GM12878 (cell line): ENCODE measurements around the gene TRPC3. TPM values are rescaled to one million over a fixed set of nuclear protein-coding genes. Genes with fewer than 3 reads are reported as not detected.

Source experiments
- ATAC-seq: fragments of 200-7000 bp; cut with Tn5 transposase; 3 replicates; pipeline ENCODE4 v1.9.1; 2020; ENCODE audit warnings: mild to moderate bottlenecking, moderate library complexity
- BruUV-seq: library from RNA; stranded (reverse); fragments of 400-500 nt; replicated peaks from 2 replicates; lab custom pipeline; 2021; lab: Mats Ljungman, UMichigan
- CTCF ChIA-PET: fragments of 300-600 bp; sonication (Branson Sonifier 250); formaldehyde crosslinking; extraction: SDS; loops from one replicate; lab custom pipeline; 2021; ENCODE audit warnings: inconsistent platforms; lab: Yijun Ruan, JAX
- POLR2A ChIA-PET: fragments of 350-600 bp; formaldehyde crosslinking; extraction: SDS; loops from one replicate; lab custom pipeline; 2021; ENCODE audit warnings: inconsistent platforms; lab: Charles Lee
- RAD21 ChIA-PET: fragments of 300-600 bp; sonication (Branson Sonifier 250); formaldehyde crosslinking; loops from one replicate; lab custom pipeline; 2023; ENCODE audit warnings: antibody characterized with exemption; ENCODE audit not compliant: unreplicated experiment; lab: Charles Lee
- SMC1A ChIA-PET: fragments of 300-600 bp; sonication (Branson Sonifier 250); formaldehyde crosslinking; loops from one replicate; lab custom pipeline; 2023; ENCODE audit not compliant: unreplicated experiment, uncharacterized antibody; lab: Charles Lee
- DNase-seq: peaks from one replicate; pipeline ENCODE4 v3.0.0-alpha.2; 2011; ENCODE audit warnings: low read depth, low spot score
- FAIRE-seq: peaks from 3 replicates; lab custom pipeline; 2011; peaks lifted over from hg19 to GRCh38; lab: Jason Lieb, UNC
- H2AFZ ChIP-seq: 2 replicates; pipeline ENCODE4 v1.6.0; 2011; ENCODE audit warnings: low read depth, low read length, control low read depth; ENCODE audit not compliant: control insufficient read depth
- H3K27ac ChIP-seq: 2 replicates; pipeline ENCODE4 v1.5.1; 2011; ENCODE audit warnings: control low read depth; ENCODE audit not compliant: control insufficient read depth, insufficient read depth
- H3K27me3 ChIP-seq, 2 experiments: replicated peaks in 1 of 2; 2 replicates each; pipeline versions ENCODE4 v1.6.0 to v1.6.1; 2011; ENCODE audit warnings: low read length in 1 of 2; ENCODE audit not compliant: control insufficient read depth in 2 of 2, insufficient read depth in 2 of 2
- H3K36me3 ChIP-seq, 2 experiments: 2 replicates each; pipeline ENCODE4 v1.5.1; 2011; ENCODE audit warnings: low read length in 1 of 2; ENCODE audit not compliant: control insufficient read depth in 2 of 2, insufficient read depth in 2 of 2
- H3K4me1 ChIP-seq: 2 replicates; pipeline ENCODE4 v1.6.1; 2011; ENCODE audit warnings: mild to moderate bottlenecking, low read length, moderate library complexity, mixed read lengths; ENCODE audit not compliant: control insufficient read depth, insufficient read depth
- H3K4me2 ChIP-seq: 2 replicates; pipeline ENCODE4 v1.6.0; 2011; ENCODE audit warnings: control low read depth; ENCODE audit not compliant: control insufficient read depth, insufficient read depth
- H3K4me3 ChIP-seq: fragments of 200-600 bp; sonication (generic); 2 replicates; pipeline ENCODE4 v1.5.1; 2016
- H3K79me2 ChIP-seq: 2 replicates; pipeline ENCODE4 v1.6.0; 2011; ENCODE audit warnings: low read length; ENCODE audit not compliant: control insufficient read depth, insufficient read depth
- H3K9ac ChIP-seq: 2 replicates; pipeline ENCODE4 v1.8.0; 2011; ENCODE audit warnings: low read length, control low read depth, mixed read lengths; ENCODE audit not compliant: control insufficient read depth, insufficient read depth
- H3K9me3 ChIP-seq: replicated peaks from 3 replicates; pipeline ENCODE4 v1.5.1; 2011; ENCODE audit warnings: mild to moderate bottlenecking, low read length; ENCODE audit not compliant: control insufficient read depth, insufficient read depth
- H4K20me1 ChIP-seq: 2 replicates; pipeline ENCODE4 v1.6.0; 2011; ENCODE audit not compliant: control insufficient read depth, insufficient read depth
- BRCA1 ChIP-seq: IDR thresholded peaks from 2 replicates; pipeline ENCODE4 v1.6.1; 2011; ENCODE audit warnings: low read depth, low read length, improper control_type of control experiment
- FOXM1 ChIP-seq: IDR thresholded peaks from 2 replicates; pipeline ENCODE4 v1.6.1; 2012; ENCODE audit warnings: low read depth, mild to moderate bottlenecking, inconsistent platforms, low read length, moderate library complexity
- JUNB ChIP-seq: IDR thresholded peaks from 2 replicates; pipeline ENCODE4 v1.6.1; 2016; ENCODE audit warnings: antibody characterized with exemption, mild to moderate bottlenecking
- NFXL1 ChIP-seq: fragments of 450-650 bp; IDR thresholded peaks from 2 replicates; pipeline ENCODE4 v1.6.1; 2017; ENCODE audit warnings: antibody characterized with exemption, mild to moderate bottlenecking, borderline replicate concordance
- POU2F2 ChIP-seq: IDR thresholded peaks from 3 replicates; pipeline ENCODE4 v1.6.1; 2011; ENCODE audit warnings: low read depth, mild to moderate bottlenecking, low read length, borderline replicate concordance
- RFX5 ChIP-seq: IDR thresholded peaks from 2 replicates; pipeline ENCODE4 v1.6.1; 2011; ENCODE audit warnings: low read depth, low read length, improper control_type of control experiment
- TAF1 ChIP-seq: IDR thresholded peaks from 2 replicates; pipeline ENCODE4 v1.6.1; 2011; ENCODE audit warnings: mild to moderate bottlenecking, low read depth, low read length, borderline replicate concordance
- TCF7 ChIP-seq: IDR thresholded peaks from 2 replicates; pipeline ENCODE4 v1.6.1; 2014; ENCODE audit warnings: antibody characterized with exemption, borderline replicate concordance
- in situ Hi-C: fragments of 300-500 bp; cut with MboI; formaldehyde crosslinking; loops from 9 replicates; pipeline ENCODE4 v1.14.3; 2018; ENCODE audit warnings: mixed read lengths
- intact Hi-C: fragments of 100-400 bp; cut with micrococcal nuclease; formaldehyde crosslinking; loops from one replicate; pipeline ENCODE4 v1.14.2; 2022; ENCODE audit not compliant: unreplicated experiment
- polyA plus RNA-seq, 11 experiments: library from polyadenylated mRNA; depleted of rRNA in 4 of 11; unstranded in 6 of 11; stranded (reverse) in 5 of 11; fragments of >200 nt; fragmentation: Nextera tagmentation in 4 of 11; fragmentation: Illumina TruSeq in 1 of 11; extraction: Ambion mirVana in 4 of 11; extraction: Trizol in 1 of 11; gene quantifications; 1 replicate in 1 of 11; 2 replicates in 10 of 11; pipeline versions ENCODE4 v1.2.1 to v1.2.3, GENCODE V29; 2011 to 2016; ENCODE audit warnings: inconsistent platforms in 2 of 11, missing spikeins in 2 of 11, low read depth in 1 of 11
- total RNA-seq, 4 experiments: library from RNA; depleted of rRNA in 3 of 4; stranded (reverse); fragments of >200 nt in 3 of 4; fragmentation: Illumina TruSeq in 1 of 4; extraction: Trizol in 1 of 4; gene quantifications; 2 replicates each; pipeline versions ENCODE4 v1.2.1 to v1.2.3, GENCODE V29; 2013 to 2021
- TF ChIP-seq, protein P1 (sequence below): fragments of 450-650 bp; IDR thresholded peaks from 2 replicates; pipeline ENCODE4 v1.6.1; 2017; ENCODE audit warnings: mild to moderate bottlenecking, moderate library complexity

The TRPC3 gene
- total and polyA plus RNA-seq, 10 of the 15 experiments (the other 5 are each of a cell fraction or from before 2014, with no cell fraction given), result not detected

DNA sequence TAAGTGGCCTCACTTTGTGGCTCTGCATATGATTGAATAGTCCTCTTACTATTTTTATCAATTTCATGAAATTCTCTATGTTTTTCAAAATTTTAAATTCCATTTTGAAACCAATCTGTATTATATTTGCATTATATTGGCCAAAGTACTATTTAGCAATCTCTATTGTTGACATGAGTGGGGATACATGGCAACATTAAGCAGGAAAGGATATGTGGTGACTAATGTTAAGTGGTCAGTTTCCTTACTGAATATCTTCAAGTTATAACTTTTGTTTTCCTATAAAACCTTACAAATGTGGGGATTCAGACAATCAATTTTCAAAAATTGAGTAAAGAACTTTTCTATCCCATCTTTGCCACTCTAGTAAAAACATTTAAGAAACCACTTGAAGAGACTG is 91.7 kb downstream of the TRPC3 start:
- SMC1A ChIA-PET, result interaction anchor here (1.4 to 1.7 kb wide), 2 partner anchors 10 to 18 kb away, joined by 4 read pairs; partner anchors contain the start of gene BBS7
- no peak overlapping the region for H3K9ac ChIP-seq
- no peak overlapping the region for H3K27ac ChIP-seq
- H3K36me3 ChIP-seq, result no peaks in the 10 kb centered on the region
- intact Hi-C loops, result no loop called here
- H3K79me2 ChIP-seq, result no peaks in the 10 kb centered on the region
- DNase-seq, result no peak
- in situ Hi-C loops, result no loop called here
- no peaks in the 10 kb centered on the region for H4K20me1 ChIP-seq
- BruUV-seq, result no TSS peak
- RAD21 ChIA-PET, result no interaction called here
- POLR2A ChIA-PET, result interaction anchor here (1.9 kb wide), 1 partner anchor 9 kb away, joined by 8 read pairs; no protein-coding TSS in a partner anchor
- no peaks in the 10 kb centered on the region for H3K27me3 ChIP-seq
- no peak overlapping the region for H3K4me3 ChIP-seq
- TF ChIP-seq FOXM1 (no peak), NFXL1 (no peak), JUNB (no peak), TCF7 (no peak), BRCA1 (no peak), POU2F2 (no peak), RFX5 (no peak), TAF1 (no peak)
- TF ChIP-seq, protein P1, sequence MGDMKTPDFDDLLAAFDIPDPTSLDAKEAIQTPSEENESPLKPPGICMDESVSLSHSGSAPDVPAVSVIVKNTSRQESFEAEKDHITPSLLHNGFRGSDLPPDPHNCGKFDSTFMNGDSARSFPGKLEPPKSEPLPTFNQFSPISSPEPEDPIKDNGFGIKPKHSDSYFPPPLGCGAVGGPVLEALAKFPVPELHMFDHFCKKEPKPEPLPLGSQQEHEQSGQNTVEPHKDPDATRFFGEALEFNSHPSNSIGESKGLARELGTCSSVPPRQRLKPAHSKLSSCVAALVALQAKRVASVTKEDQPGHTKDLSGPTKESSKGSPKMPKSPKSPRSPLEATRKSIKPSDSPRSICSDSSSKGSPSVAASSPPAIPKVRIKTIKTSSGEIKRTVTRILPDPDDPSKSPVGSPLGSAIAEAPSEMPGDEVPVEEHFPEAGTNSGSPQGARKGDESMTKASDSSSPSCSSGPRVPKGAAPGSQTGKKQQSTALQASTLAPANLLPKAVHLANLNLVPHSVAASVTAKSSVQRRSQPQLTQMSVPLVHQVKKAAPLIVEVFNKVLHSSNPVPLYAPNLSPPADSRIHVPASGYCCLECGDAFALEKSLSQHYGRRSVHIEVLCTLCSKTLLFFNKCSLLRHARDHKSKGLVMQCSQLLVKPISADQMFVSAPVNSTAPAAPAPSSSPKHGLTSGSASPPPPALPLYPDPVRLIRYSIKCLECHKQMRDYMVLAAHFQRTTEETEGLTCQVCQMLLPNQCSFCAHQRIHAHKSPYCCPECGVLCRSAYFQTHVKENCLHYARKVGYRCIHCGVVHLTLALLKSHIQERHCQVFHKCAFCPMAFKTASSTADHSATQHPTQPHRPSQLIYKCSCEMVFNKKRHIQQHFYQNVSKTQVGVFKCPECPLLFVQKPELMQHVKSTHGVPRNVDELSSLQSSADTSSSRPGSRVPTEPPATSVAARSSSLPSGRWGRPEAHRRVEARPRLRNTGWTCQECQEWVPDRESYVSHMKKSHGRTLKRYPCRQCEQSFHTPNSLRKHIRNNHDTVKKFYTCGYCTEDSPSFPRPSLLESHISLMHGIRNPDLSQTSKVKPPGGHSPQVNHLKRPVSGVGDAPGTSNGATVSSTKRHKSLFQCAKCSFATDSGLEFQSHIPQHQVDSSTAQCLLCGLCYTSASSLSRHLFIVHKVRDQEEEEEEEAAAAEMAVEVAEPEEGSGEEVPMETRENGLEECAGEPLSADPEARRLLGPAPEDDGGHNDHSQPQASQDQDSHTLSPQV, result no peak
- CTCF ChIA-PET, result interaction anchor here (1.3 kb wide), 2 partner anchors 9 to 40 kb away, joined by 4 to 5 read pairs; no protein-coding TSS in a partner anchor
- no peaks in the 10 kb centered on the region for H3K9me3 ChIP-seq
- no peak overlapping the region for H2AFZ ChIP-seq
- H3K4me2 ChIP-seq, result no peak overlapping the region
- no peak for ATAC-seq
- no peaks in the 10 kb centered on the region for H3K4me1 ChIP-seq
- FAIRE-seq, result peak; percentile 68
